GM19043 (cell line): ENCODE results near the gene CDK6.

ENCODE experiments used
- ATAC-seq: cut with Tn5 transposase; IDR thresholded peaks from one replicate; pipeline ENCODE4 v1.9.1; 2021; ENCODE audit warnings: low read depth; ENCODE audit not compliant: unreplicated experiment

CDK6 gene

DNA sequence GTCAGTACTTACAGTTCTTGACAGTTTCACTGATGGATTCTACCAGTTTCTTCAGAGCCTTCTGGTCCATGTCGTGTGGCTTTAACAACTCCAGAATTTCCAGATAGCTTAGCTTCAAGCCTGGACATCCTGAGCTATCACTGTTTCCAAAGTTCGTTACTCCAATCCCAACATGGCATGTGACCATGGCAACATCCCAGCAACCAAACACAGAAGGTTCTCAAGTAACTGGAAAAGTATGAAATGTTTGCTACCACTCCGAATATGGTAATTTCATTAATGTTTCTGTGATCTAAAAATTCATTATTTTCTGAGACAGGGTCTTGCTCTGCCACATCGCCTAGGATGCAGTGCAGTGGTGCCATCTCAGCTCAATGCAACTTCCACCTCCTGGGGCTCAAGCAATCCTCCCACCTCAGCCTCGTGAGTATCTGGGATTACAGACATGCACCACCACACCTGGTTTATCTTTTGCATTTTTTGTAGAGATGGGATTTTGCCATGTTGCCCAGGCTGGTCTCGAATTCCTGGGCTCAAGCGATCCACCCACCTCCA lies 278.5 kb downstream of the CDK6 start:
- ATAC-seq = no peak

- no peak for ATAC-seq
Observed at GRCh38 chr7:92557249-92557648, 279.1 kb downstream of the CDK6 start.
